GM19397 (cell line): ENCODE data around the gene ELOB.

ENCODE experiments used
- ATAC-seq: cut with Tn5 transposase; IDR thresholded peaks from one replicate; pipeline ENCODE4 v1.9.1; 2021; ENCODE audit warnings: mild to moderate bottlenecking, moderate library complexity; ENCODE audit not compliant: unreplicated experiment

Gene ELOB

DNA sequence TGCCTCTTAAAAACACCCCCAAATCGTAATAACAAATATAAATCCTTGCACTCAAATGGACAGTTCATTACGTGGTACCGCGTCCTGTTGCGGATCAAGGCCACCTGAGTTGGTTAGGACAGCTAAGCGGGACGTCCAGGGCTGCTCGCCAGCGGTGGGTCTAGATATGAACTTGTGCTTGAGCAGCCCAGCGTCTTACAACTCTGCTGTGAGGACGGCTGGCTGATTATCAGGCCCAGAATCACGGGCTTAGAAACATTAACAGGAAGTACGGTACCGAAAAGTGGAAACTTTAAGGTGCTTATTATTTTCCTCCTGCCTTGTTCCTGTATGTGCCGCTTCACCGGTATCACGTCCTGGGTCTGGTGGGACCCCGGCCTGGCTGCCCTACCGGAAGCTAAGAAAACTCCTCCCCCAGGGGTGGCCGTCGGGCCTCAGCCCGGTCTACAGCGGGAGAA lies 25.5 kb downstream of the ELOB start:
- peak; percentile 38 for ATAC-seq

DNA sequence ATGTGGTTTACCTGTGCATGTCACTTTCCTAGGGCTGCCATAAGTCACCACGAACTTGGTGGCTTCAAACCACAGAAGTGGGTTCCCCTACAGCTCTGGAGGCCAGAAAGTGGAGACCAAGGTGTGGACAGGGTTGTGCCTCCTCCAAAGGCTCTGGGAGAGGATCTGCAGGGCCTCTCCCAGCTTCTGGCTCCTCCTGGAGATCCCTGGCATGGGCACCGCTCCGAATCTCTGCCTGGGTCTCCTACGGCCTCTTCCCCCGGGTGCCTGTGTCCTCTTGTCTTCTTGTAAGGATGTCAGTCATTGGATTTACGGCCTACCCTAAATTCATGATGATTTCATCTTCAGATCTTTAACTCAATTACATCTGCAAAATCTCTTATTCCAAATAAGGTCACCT lies 27.1 kb downstream of the ELOB start:
- no peak for ATAC-seq

DNA sequence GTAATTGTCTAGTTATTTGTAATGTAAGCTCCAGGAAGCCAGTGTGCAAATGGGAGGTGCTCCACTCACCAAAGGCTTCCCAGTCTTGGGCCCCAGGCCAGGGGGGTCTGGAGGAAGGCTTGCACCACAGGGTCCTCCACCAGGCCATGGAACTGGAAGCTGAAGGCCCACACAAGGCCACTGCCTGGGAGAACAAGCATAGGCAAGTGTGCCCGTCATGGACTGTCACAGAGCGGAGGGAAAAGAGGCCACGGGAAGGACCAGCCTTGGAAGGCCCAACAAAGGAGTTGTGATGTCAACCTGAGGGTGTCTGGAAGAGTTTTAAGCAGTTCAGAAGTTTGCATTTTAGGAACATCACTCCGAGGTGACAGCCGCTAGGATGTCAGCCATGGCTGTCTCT lies 27.6 kb downstream of the ELOB start:
- ATAC-seq: no peak

DNA sequence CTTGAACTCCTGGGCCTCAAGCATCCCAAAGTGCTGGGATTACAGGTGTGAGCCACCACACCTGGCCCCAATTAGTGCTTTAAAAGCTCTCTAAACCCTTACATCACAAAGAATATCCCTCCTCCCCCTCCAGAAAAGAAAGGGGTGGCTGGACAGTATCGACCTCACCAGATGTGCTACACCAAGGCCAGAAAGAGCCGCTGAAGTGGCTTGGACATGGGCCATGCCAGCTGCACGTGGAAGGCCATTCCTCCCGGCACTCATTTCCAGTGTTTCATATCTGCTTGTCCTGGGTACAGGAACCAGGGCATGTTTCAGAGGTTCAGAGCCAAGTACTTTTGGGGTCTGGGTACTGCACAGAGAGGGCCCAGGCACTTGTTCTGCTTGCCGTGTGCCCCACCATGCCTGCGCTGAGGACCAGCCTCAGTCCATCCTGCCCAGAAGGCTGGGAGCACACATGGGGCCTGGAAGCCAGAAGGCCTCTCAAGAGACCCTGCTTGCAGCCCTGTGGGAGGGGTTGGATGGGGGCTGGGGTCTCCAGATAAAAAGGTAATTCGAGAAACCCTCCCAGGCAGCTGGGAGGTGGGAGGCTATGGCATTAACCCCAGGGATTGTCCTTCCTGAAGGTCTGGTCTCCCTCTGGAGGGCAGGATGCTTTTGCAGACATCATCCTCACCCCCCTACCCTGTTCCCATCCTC lies 28.2 kb downstream of the ELOB start:
- ATAC-seq: no peak

DNA sequence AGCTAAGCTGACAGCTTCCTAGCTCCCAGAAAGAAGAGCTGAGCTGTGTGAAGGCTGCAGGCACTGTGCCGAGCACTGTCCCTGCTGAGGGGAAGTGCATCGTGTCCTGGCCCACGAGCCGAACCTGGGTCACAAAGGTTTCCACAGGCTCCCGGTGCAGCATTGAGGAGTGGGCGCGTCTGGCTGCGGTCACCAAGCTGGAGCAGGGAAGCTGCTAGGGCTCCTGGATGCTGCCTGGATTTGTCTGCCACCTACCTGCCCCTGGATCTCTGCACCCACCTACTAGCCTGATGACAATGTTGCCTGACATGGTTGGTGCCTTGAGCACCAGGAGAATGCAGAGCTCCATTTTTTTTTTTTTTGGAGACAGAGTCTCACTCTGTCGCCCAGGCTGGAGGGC lies 31.1 kb downstream of the ELOB start:
- no peak for ATAC-seq

DNA sequence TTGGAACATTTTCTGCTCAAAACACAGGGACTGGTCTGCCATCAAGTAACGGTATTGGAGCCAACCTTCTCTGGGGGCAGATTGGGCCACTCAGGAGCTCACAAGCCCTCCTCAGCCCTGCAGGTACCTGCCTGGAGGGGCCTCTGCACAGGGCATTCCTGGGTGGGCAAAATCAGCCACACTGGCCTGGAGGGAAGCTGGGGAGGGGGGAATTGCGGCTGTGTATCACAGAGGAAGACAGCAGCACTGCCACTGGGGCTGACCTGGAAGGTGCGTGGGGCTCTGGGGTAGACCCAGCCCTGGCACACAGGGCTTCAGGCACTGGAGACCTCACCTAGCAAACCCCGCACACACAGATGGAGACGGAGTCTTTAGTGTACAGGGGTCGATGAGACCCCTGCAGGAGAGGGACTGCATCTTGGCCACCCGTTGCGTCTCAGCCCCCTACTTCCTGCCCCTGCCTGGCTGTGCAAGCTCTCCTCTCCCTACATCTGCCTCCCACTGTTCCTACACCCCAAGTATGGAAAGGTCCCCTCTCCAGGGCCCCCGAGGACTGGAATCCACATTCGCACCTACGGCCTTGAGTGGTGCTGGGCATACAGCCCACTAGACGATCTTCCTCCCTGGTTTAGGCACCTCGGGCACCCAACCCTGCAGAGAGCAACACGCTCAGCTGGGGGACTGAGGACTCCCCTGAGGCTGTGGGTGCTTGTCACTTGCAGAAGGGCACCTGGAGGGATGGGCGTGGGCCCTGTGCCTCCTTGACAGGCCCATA lies 31.8 kb downstream of the ELOB start:
- no peak for ATAC-seq

DNA sequence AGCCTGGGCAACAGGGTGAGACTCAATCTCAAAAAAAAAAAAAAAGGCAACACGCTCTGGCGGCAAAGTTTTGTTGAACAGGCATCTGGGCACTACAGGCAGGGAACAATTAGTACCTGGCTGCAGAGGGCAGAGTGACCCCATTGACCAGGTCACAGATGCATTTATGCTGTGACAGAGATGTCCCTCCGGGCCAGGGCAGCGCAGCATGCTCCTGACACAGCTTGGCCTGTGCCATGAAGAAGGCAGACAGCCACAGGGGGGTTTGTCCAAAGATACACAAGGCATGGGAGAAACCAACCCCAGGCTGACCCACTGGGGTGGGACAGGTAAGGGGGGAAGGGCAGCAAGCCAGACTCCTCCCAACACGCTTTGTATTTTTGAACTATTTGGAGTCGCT lies 32.4 kb downstream of the ELOB start:
- ATAC-seq: no peak

DNA sequence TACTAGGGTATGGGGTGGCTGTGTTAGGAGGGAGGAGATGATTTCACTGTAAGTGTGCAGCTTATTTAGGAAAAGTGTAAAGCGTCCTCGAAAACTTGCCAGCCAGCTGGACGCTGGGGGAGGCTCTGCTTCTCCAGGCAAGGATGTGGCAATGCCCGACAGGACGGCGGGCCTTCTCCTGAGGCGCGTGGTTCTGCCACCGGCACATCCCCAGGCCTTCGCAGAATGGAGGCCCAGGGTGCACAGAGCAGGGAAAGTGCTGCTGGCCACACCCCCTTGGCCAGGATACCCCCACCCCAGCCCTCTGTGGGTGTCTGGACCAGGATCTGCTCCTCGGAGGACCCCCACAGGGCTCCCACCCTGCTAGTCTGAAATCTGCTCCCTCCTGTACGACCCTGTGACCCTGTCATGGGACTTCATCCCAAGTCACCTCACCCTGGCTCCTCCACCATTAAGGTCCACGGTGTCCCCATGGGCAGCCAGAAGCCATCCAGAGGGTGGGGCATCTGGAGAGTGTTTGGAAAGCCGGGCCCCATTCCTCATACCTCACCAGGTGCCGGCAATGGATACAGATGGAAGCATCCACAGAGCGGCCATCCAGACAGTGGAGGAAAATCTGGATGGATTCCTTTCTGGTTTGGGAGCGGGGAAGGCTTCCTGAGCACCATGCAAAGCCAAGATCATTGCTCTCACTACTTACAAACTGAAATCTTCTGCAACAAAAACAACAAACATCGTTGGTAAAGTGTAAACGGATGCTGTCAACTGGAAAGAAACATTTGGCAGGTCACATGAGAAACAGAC lies 33.9 kb downstream of the ELOB start:
- no peak for ATAC-seq

DNA sequence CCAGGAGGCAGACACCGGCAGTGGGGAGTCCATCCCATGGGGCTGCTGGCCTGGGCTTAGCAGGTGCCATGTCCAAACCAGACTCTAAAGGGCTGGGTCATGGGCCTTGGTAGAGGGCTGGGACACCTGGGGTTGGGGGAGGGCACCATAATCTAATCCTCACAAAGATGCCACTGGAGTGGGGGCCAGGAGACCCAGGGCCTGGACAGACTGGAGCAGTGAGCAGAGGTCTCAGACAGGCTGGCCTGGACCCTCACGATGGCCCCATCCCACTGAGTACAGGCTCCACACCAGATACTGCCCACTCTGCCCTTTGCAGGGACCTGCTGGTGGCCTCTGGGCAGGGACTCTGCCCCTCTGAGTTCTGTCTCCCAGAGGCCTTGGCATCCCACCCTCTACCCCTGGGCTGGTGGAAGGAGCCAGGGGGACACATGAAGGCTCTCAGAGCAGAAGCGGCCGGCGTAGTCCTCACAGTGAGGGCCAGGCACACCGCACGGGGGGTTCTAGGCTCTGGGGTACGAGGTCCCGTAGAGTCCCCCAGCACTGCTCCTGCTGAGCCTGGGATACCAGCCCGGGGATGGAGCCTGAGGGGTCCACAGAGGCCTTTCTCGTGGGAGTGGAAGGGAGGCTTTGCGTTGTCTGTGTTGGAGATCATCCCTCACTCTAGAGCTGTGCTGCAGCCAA lies 34.6 kb downstream of the ELOB start:
- no peak for ATAC-seq

DNA sequence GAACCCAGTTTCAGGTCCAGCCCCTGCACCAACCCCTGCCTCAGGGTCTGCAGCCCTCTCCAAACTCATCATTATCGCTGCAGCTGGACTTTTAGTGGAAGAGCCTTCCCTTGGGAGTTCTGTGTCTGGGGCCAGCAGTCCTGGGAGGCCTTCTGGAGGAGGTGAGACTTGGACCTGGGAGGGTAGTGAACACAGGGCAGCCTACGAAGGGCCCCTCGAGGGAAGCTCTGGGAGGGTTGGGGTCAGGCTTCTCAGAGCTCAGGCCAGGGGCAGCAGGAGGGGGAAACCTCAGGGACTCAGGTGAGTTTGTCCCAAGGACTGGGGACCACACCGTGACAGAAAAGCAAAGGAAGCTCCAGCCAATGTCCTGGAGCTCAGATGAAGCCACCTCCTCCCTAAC lies 35.9 kb downstream of the ELOB start:
- no peak for ATAC-seq

DNA sequence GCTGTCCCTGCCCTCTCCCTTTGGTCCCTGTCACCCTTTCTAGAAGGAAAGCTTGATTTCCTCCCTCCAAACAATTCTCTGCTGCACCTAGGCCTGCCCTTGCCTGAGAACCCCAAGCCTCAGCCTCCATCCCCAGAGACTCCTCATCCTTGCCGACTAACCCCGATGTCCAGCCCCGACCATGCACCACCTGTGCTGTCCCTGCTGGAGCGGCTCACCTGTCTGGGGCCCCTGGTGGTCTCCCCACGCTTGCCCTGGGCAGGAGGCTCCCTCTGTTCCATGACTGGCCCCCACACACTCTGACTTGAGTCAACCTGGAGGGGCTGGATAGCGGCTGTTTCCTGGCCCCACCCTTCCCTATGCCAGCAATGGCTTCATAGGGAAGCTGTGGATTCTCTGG lies 36.6 kb downstream of the ELOB start:
- ATAC-seq: no peak

DNA sequence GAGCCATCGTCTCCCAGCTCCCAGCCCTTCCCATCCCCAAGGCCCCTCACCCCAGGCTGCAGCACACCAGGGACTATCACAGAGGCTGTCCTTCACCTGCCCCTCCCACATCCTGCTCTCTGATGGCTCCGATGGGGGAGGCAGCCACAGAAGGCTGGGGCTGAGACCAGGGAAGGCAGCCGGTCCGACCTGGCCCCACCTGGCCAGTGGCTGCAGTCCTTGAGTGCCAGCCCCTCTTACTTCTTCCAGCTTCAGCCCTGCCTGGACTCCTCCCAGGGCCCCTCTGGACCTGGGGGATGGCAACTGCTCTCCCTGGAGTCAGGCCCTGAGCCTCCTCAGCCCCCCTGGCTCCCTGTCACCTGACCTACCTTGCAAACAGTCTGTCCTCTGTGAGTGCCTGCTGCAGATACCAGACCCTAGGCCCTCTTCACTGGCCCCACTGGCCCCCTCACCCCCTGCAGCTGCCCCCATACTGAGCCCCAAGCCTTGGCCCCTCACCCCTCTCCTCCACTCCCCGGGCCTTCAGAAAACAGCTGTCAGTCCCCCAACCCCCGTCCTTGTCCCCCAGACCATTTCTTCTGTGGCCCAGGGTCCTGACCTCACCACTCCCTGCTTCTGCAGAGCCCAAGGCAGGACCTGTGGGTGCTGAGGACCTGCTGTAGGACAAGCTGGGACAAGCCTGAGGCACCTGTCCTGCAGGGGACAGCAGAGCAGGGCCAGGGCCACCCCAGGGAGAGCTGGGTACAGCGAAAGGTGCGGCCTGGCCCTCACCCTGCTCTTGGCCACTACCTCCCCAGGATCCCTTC lies 37.3 kb downstream of the ELOB start:
- ATAC-seq: no peak

DNA sequence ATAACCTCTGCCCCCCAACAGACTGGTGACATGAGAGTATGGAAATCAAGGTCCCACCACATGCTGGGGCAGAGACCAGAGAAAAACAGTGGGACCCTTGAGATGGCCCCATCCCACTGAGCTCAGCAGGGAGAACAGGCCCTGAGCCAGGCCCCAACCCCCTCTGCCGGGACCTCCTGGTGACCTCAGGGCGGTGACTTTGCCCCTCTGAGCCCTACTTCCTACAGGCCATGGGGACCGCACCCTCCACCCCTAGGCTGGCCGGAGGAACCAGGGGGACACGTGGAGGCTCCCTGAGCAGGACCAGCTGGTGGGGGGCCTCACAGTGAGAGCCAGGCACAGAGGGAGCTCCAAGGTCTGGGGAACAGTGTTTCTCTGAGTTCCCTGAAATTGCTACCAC lies 38.5 kb downstream of the ELOB start:
- ATAC-seq: no peak

DNA sequence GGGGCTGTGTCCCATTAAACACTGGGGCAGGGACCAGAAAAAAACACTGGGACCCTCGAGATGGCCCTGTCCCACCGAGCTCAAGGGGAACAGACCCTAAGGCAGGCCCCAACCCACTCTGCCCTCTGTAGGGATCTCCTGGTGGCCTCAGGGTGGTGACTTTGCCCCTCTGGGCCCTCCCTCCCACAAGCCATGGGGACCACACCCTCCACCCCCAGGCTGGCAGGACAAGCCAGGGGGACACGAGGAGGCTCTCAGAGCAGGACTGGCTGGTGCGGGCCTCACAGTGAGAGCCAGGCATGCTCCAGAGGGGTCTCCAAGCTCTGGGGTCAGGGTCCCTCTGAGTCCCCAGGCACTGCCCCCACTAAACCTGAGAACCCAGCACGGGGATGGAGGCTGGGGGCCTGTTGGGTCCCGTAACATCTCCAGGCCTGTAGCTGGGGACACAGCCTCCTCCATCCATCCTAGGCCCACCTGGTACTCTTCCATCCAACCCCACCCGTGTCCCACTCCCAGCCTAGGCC lies 39.1 kb downstream of the ELOB start:
- no peak for ATAC-seq

DNA sequence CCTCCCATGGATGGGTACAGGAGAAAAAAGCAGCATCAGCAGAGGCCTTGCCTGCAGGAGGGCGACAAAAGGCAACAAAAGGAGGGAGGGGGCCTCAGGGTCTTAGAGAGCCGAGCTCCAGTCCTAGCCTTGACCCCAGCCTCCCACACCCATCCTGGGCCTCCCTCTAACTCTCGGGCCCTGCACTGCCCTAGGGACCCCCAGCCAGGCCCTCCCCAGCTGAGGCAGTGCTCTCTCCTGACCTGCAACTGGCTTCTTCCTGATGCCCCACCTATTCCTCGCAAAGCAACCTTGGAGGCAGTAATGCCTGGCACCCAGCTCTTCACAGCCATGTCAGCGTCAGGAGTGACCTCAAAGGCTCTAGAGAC lies 39.9 kb downstream of the ELOB start:
- ATAC-seq: no peak

DNA sequence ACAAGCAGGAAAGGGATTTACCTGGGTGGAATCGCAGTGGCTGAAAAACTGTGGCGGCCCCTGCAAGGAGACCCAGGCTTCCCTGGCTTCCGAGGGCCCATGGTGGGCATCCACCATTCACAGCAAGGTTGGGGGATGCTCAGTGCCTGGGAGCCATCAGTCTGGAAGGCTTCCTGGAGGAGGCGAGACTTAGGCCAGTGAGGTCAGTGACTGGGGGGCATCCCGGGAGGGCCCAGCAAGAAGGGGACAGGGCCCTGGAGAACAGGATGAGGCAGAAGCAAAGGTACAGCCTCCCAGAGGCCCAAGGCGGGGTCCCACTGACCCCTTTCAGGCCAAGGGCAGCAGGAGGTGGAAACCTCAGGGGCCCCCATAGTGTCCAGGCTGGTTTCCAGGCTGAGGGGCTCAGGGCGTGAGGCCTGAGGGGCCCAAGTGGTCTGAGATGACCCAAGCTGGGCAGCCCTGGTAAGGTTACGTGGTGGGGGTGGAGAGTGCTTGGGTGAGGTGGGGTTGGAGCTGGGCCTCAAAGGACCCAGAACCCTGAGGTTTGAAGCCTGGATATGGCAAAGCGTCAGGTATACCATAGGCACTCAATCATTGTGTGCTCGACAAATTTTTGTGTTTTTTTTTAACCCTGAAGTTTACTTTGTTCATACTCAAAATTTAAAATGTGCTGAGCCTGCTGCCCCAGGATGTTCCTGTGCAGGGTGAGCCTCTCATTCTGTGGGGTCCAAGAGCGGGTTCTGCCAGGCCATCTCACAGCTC lies 40.4 kb downstream of the ELOB start:
- no peak for ATAC-seq

DNA sequence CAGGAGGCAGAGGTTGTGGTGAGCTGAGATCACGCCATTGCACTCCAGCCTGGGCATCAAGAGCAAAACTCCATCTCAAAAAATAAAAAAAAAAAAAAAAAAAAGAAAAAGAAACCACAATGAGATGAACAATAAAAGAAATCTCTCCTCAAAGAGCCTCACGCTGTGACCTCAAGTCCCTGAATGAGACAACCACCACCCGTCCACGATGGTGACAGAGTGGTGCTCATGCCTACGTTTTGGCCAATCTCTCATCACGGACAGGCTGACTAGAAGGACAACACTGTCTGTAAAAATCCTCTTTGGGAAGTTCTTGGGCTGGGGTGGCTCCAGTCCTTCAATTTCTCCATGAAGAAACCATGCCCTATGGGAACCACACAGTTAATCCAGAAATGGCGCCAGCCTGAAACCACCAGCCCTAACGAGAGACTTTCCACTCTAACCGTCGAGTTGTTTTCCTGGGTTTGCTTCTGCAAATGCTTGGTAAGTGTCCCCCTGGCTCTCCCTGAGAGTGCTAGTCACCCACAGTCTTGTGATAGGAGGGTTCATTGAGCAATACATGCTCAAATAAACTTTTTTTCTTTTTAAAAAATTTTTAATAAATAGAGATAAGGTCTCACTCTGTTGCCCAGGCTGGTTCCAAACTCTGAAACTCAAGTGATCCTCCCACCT lies 42.1 kb downstream of the ELOB start:
- no peak for ATAC-seq

DNA sequence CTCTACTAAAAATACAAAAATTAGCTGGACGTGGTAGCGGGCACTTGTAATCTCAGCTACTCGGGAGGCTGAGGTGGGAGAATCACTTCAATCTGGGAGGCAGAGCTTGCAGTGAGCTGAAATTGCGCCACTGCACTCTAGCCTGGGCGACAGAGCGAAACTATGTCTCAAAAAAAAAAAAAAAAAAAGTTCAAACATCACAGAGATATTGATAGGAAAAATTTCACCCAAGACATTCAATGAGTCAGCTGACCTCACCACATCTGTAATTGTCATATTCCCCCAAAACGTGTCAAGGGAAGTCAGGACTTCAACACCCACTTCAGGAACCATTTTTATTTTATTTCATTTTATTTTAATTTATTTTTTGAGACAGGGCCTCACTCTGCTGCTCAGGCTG lies 49.0 kb downstream of the ELOB start:
- no peak for ATAC-seq

DNA sequence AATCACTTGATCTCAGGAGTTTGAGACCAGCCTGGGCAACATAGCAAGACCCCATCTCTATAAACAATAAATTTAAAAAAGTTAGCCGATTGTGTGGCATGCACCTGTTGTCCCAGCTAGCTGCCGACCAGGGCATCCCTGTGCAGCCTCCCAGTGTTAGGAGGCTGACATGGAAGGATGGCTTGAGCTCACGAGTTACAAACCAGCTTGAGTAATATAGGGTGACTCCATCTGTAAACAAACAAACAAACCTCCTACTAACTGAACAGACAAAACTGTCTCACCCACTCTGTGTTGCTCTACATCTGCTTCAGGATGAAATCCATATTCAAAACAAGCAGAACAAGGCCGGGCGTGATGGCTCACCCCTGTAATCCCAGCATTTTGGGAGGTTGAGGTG lies 50.2 kb downstream of the ELOB start:
- ATAC-seq: no peak
